Transverse colon (tissue), 4 donors: ENCODE data around the gene MPV17L.

Experiments
- CTCF ChIP-seq, 5 experiments: fragments of 200-600 bp in 3 of 5; fragments of 450-650 bp in 2 of 5; sonication (generic) in 3 of 5; IDR thresholded peaks; 1 replicate in 2 of 5; 2 replicates in 3 of 5; pipeline ENCODE4 v1.5.1; 2016 to 2017; ENCODE audit warnings: antibody characterized with exemption in 5 of 5, inconsistent platforms in 3 of 5, mild to moderate bottlenecking in 2 of 5, moderate library complexity in 1 of 5
- EP300 ChIP-seq: sonication (generic); formaldehyde crosslinking; IDR thresholded peaks from one replicate; pipeline ENCODE4 v1.6.1; 2017; ENCODE audit warnings: antibody characterized with exemption, low read depth
- POLR2A ChIP-seq: fragments of 450-650 bp; IDR thresholded peaks from one replicate; pipeline ENCODE4 v1.6.1; 2016; ENCODE audit warnings: antibody characterized with exemption, mild to moderate bottlenecking, moderate library complexity
- POLR2AphosphoS5 ChIP-seq, 3 donors: sonication (generic); formaldehyde crosslinking; IDR thresholded peaks; one replicate each; pipeline ENCODE4 v1.6.1; 2016; ENCODE audit warnings: antibody characterized with exemption in 3 of 3

GRCh38 chr16:15457400-15457799 lies 61.8 kb downstream of the MPV17L start:
- TF ChIP-seq CTCF (IDR thresholded peaks at IDR 0.05) (no peak), POLR2A (no peak), POLR2AphosphoS5 (IDR thresholded peaks at IDR 0.05) (no peak), EP300 (no peak)
